Lung (tissue), 12 donors: ENCODE results near the gene EXPH5. TPM values are rescaled to one million over a fixed set of nuclear protein-coding genes. Genes with fewer than 3 reads are reported as not detected.

Experiments
- ATAC-seq: fragments of 200-7000 bp; cut with Tn5 transposase; one replicate; pipeline ENCODE4 v1.9.1; 2020; ENCODE audit warnings: moderate number of reproducible peaks; ENCODE audit not compliant: insufficient read depth, low FRiP score
- DNase-seq, 3 donors: peaks; one replicate each; pipeline ENCODE4 v3.0.0-alpha.2; 2013 to 2017
- H3K27ac ChIP-seq, 2 donors: one replicate each; pipeline ENCODE4 v1.5.1; 2013; ENCODE audit warnings: mild to moderate bottlenecking in 2 of 2, moderate library complexity in 2 of 2, control low read depth in 1 of 2, inconsistent platforms in 1 of 2, low read depth in 1 of 2, low read length in 1 of 2
- H3K27me3 ChIP-seq, 3 donors: one replicate each; pipeline ENCODE4 v1.5.1; 2013; ENCODE audit warnings: low read length in 2 of 3; ENCODE audit not compliant: control insufficient read depth in 3 of 3, insufficient read depth in 3 of 3
- H3K36me3 ChIP-seq, 4 donors: one replicate each; pipeline ENCODE4 v1.5.1; 2013; ENCODE audit warnings: low read length in 4 of 4, mild to moderate bottlenecking in 1 of 4, moderate library complexity in 1 of 4; ENCODE audit not compliant: control insufficient read depth in 4 of 4, insufficient read depth in 4 of 4
- H3K4me1 ChIP-seq, 5 donors: one replicate each; pipeline ENCODE4 v1.5.1; 2013; ENCODE audit warnings: low read length in 5 of 5, mild to moderate bottlenecking in 2 of 5, moderate library complexity in 1 of 5; ENCODE audit not compliant: control insufficient read depth in 5 of 5, insufficient read depth in 5 of 5
- H3K4me3 ChIP-seq: one replicate; pipeline ENCODE4 v1.5.1; 2013; ENCODE audit warnings: mild to moderate bottlenecking, control low read depth, moderate library complexity
- H3K9ac ChIP-seq, 2 donors: one replicate each; pipeline ENCODE4 v1.5.1; 2013; ENCODE audit warnings: low read length in 2 of 2, control low read depth in 1 of 2; ENCODE audit not compliant: insufficient read depth in 1 of 2
- H3K9me3 ChIP-seq, 4 donors: one replicate each; pipeline ENCODE4 v1.5.1; 2013; ENCODE audit warnings: low read length in 3 of 4, mild to moderate bottlenecking in 1 of 4, moderate library complexity in 1 of 4; ENCODE audit not compliant: control insufficient read depth in 4 of 4, insufficient read depth in 3 of 4
- WGBS, 2 donors: extraction: QIAGEN DNeasy Blood & Tissue Kit; methylation state at CpG; one replicate each; pipeline ENCODE4 v1.1.7; 2013; 5-methylcytosine and 5-hydroxymethylcytosine counted together
- polyA plus RNA-seq, 2 donors: library from polyadenylated mRNA; stranded (reverse); fragments of 200-250 nt; gene quantifications; one replicate each; pipeline ENCODE4 v1.2.1, GENCODE V29; 2013
- total RNA-seq, 2 donors: library from RNA; depleted of rRNA in 1 of 2; stranded (reverse); fragments of >200 nt in 1 of 2; gene quantifications; one replicate each; pipeline ENCODE4 v1.2.1, GENCODE V29; 2014 to 2021
- TF ChIP-seq, protein P1 (sequence below): IDR thresholded peaks from 2 replicates; pipeline ENCODE4 v1.5.1; 2012; ENCODE audit warnings: mild to moderate bottlenecking; ENCODE audit errors: control extremely low read depth, extremely low read depth
- donor health status: control.
- donor health status: control.
- donor health status: Bipolar disorder and iron deficiency.
- donor health status: healthy.
- donor health status: DM: yes; HTN: yes; CAD: no.

Gene EXPH5
- total and polyA plus RNA-seq, 4 donors, result 1.1 to 28.8 (median 15.2) TPM

DNA sequence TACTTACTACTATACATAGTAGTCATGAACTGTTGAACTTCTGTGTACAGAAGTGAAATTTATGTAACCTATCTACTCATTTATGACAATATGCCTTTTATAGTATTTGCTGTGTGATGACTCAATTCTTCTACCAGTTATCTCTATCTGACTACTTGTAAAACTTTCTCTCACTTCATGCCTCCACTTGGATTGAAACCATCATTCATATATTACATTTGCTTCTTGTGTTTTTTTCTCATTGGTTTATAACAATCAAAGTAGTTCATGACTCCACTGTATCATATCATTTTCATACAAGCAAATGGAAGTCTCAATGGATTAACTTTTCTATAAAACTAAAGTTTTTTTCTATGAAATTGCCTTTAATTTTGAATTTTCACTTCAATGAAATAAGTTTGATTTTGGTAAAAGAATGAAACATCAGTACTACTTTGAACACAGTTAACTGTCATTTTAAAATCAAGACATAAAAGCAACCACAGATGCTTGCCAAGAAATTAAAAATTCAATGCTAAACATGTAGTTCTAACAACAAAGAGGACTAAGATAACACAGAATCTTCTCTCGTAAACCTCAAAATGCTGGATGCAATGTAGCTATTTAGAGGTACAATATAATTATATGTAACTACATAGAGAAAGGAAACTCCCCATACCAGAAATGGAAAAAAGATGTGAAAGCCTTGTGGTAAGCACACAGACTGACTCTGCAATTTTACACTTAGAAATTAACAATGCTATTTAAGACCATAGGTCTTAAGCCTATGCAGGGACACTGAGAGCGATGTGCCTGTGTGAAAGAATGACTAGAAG lies 27.6 kb upstream of the EXPH5 start:
- TF ChIP-seq, protein P1, sequence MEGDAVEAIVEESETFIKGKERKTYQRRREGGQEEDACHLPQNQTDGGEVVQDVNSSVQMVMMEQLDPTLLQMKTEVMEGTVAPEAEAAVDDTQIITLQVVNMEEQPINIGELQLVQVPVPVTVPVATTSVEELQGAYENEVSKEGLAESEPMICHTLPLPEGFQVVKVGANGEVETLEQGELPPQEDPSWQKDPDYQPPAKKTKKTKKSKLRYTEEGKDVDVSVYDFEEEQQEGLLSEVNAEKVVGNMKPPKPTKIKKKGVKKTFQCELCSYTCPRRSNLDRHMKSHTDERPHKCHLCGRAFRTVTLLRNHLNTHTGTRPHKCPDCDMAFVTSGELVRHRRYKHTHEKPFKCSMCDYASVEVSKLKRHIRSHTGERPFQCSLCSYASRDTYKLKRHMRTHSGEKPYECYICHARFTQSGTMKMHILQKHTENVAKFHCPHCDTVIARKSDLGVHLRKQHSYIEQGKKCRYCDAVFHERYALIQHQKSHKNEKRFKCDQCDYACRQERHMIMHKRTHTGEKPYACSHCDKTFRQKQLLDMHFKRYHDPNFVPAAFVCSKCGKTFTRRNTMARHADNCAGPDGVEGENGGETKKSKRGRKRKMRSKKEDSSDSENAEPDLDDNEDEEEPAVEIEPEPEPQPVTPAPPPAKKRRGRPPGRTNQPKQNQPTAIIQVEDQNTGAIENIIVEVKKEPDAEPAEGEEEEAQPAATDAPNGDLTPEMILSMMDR, result no peak
- Histone ChIP-seq H3K9me3 (no peaks in the 10 kb centered on the region), H3K27me3 (no peaks in the 10 kb centered on the region), H3K4me3 (no peak overlapping the region), H3K4me1 (no peaks in the 10 kb centered on the region), H3K9ac (no peak overlapping the region), H3K27ac (no peak overlapping the region), H3K36me3 (no peaks in the 10 kb centered on the region)
- DNase-seq (no peak), ATAC-seq (no peak)
- WGBS, 2 donors, result 72 to 80% methylated on average over 2 of the region's 2 CpGs

DNA sequence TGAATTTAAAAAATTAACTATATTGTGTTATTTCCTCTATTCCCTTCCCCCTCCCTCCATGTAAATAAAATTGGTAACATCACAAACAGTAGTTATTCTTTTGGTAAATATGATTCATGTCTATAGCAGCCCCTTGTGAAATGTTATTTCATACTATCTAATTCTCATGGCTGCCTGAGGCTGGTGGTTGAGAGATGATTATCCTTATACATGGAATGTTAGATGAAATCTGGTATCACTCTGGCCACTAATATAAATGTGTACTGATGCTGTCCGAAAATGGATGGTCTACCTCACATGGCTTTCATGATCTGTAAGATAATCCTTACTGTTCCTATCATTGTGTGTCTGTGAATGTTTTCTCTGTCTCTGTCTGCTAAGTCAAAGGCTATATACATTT lies 25.0 kb upstream of the EXPH5 start:
- H3K9me3 ChIP-seq, result no peaks in the 10 kb centered on the region
- no peaks in the 10 kb centered on the region for H3K4me1 ChIP-seq
- no peak overlapping the region for H3K27ac ChIP-seq
- H3K9ac ChIP-seq, result no peak overlapping the region
- WGBS, 2 donors, result 94 to 96% methylated on average over 1 of the region's 1 CpG
- no peaks in the 10 kb centered on the region for H3K27me3 ChIP-seq
- DNase-seq (no peak), ATAC-seq (no peak)
- H3K36me3 ChIP-seq, result no peaks in the 10 kb centered on the region
- H3K4me3 ChIP-seq, result no peak overlapping the region
- TF ChIP-seq, protein P1, result no peak

DNA sequence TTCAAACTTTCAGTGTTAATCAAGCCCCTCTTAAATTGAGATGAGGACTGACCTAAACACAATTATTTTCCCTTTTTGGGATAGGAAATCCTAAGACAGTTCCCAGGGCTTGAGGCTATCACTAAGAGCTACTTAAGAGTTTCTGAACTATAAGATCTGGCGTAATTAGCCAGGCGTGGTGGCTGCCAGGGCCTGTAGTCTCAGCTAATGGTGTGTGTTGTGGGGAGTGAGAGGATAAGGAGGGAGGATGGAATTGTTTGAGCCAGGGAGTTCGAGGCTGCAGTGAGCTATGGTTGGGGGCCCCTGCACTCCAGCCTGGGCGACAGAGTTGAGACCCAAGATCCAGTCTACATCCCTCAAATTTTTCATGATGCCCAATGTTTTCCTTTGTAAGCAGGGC lies 23.5 kb upstream of the EXPH5 start:
- H3K27me3 ChIP-seq, result no peaks in the 10 kb centered on the region
- no peaks in the 10 kb centered on the region for H3K9me3 ChIP-seq
- no peak overlapping the region for H3K9ac ChIP-seq
- DNase-seq (no peak), ATAC-seq (no peak)
- H3K4me3 ChIP-seq, result no peak overlapping the region
- 74 to 86% methylated on average over 4 of the region's 4 CpGs for WGBS, 2 donors
- TF ChIP-seq, protein P1, result no peak
- H3K36me3 ChIP-seq, result no peaks in the 10 kb centered on the region
- H3K27ac ChIP-seq, result no peak overlapping the region
- no peaks in the 10 kb centered on the region for H3K4me1 ChIP-seq
